K562 (cell line): ENCODE data around the gene PLS1. TPM values are rescaled to one million over a fixed set of nuclear protein-coding genes. Genes with fewer than 3 reads are reported as not detected.

Experiments
- MGA ChIP-seq: fragments of 450-650 bp; IDR thresholded peaks from 2 replicates; pipeline ENCODE4 v1.6.1; 2016; ENCODE audit warnings: mild to moderate bottlenecking, moderate library complexity
- NR1H2 ChIP-seq: sonication (generic); formaldehyde crosslinking; IDR thresholded peaks from 2 replicates; pipeline ENCODE4 v1.4.0; 2020; ENCODE audit warnings: mild to moderate bottlenecking, missing genetic modification reagents
- POLR2A ChIP-seq: fragments of 450-650 bp; conservative IDR thresholded peaks from 2 replicates; pipeline ENCODE4 v1.6.1; 2016
- THAP12 ChIP-seq: fragments of 250-450 bp; sonication (Bioruptor Pico); IDR thresholded peaks from 2 replicates; pipeline ENCODE4 v1.9.0; 2021; ENCODE audit warnings: mild to moderate bottlenecking, inconsistent platforms
- polyA plus RNA-seq, 8 experiments: library from polyadenylated mRNA; depleted of rRNA in 4 of 8; stranded (reverse) in 5 of 8; unstranded in 3 of 8; fragments of >200 nt; fragmentation: Nextera tagmentation in 2 of 8; fragmentation: Illumina TruSeq in 1 of 8; extraction: Ambion mirVana in 2 of 8; extraction: Trizol in 1 of 8; gene quantifications; 2 replicates each; pipeline versions ENCODE4 v1.2.1 to v1.2.3, GENCODE V29; 2011 to 2014; ENCODE audit warnings: inconsistent platforms in 1 of 8, missing spikeins in 1 of 8
- total RNA-seq, 7 experiments: library from RNA; depleted of rRNA in 6 of 7; stranded (reverse); fragments of >200 nt in 6 of 7; fragmentation: Illumina TruSeq in 2 of 7; extraction: Trizol in 2 of 7; gene quantifications; 2 replicates each; pipeline versions ENCODE4 v1.2.1 to v1.2.3, GENCODE V29; 2011 to 2021; ENCODE audit warnings: low replicate concordance in 1 of 7
- TF ChIP-seq, protein P1 (sequence below): fragments of 250-450 bp; sonication (Bioruptor Pico); IDR thresholded peaks from 2 replicates; pipeline ENCODE4 v1.5.0; 2022; ENCODE audit warnings: mild to moderate bottlenecking
- TF ChIP-seq, protein P2 (sequence below): fragments of 200-800 bp; sonication (Bioruptor generic); IDR thresholded peaks from 2 replicates; pipeline ENCODE4 v1.6.1; 2017; ENCODE audit warnings: missing genetic modification characterization, missing compliant biosample characterization

The PLS1 gene
- total and polyA plus RNA-seq, 9 of the 15 experiments (the other 6 are each of a cell fraction or from before 2014, with no cell fraction given), result 6.1 to 21.3 (median 13.0) TPM

GRCh38 chr3:142577696-142578328 is 18.4 kb upstream of the PLS1 start (continued):
- TF ChIP-seq, protein P1, sequence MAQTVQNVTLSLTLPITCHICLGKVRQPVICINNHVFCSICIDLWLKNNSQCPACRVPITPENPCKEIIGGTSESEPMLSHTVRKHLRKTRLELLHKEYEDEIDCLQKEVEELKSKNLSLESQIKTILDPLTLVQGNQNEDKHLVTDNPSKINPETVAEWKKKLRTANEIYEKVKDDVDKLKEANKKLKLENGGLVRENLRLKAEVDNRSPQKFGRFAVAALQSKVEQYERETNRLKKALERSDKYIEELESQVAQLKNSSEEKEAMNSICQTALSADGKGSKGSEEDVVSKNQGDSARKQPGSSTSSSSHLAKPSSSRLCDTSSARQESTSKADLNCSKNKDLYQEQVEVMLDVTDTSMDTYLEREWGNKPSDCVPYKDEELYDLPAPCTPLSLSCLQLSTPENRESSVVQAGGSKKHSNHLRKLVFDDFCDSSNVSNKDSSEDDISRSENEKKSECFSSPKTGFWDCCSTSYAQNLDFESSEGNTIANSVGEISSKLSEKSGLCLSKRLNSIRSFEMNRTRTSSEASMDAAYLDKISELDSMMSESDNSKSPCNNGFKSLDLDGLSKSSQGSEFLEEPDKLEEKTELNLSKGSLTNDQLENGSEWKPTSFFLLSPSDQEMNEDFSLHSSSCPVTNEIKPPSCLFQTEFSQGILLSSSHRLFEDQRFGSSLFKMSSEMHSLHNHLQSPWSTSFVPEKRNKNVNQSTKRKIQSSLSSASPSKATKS (CRISPR knock-in tag), result no peak
- peak; percentile 24 for TF ChIP-seq MGA
- TF ChIP-seq, protein P2, sequence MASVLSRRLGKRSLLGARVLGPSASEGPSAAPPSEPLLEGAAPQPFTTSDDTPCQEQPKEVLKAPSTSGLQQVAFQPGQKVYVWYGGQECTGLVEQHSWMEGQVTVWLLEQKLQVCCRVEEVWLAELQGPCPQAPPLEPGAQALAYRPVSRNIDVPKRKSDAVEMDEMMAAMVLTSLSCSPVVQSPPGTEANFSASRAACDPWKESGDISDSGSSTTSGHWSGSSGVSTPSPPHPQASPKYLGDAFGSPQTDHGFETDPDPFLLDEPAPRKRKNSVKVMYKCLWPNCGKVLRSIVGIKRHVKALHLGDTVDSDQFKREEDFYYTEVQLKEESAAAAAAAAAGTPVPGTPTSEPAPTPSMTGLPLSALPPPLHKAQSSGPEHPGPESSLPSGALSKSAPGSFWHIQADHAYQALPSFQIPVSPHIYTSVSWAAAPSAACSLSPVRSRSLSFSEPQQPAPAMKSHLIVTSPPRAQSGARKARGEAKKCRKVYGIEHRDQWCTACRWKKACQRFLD (CRISPR knock-in tag), result peak; percentile 8; the same call in 1 of the 2 replicates
- no peak for TF ChIP-seq THAP12
- TF ChIP-seq POLR2A, result no peak
- 0 out of 2 replicates have a peak, but pooled peaks have one; percentile 18 for TF ChIP-seq NR1H2
- TF ChIP-seq, all 486 proteins: peak for 6
